Stimulated activated CD4-positive, alpha-beta T cell treated with anti-CD3 and anti-CD28 coated beads, TNF-alpha, amount 100 ng/mL, for 24 hours (primary cell): ENCODE data around the gene GALK2.
"Not testable (repeated sequence)": the region's sequence is repeated elsewhere in the genome, so short reads cannot be mapped to it uniquely, and the experiment has no call there.

Source experiments
- DNase-seq, 3 experiments: peaks; one replicate each; pipeline ENCODE4 v3.0.0-alpha.2; 2020; ENCODE audit warnings: low read depth in 3 of 3

GALK2 gene

DNA sequence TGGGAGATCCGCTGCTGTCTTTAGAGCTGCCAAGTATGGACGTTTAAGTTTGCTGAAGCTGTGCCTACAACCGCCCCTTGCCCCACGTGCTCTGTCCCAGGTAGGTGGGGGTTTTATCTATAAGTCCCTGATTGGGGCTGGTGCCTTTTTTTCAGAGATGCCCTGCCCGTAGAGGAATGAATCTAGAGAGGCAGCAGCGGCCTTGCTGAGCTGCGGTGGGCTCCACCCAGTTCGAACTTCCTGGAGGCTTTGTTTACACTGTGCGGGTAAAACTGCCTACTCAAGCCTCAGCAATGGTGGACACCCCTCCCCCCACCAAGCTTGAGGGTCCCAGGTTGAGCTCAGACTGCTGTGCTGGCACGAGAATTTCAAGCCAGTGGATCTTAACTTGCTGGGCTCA lies 169.6 kb downstream of the GALK2 start:
- DNase-seq, result no peak

DNA sequence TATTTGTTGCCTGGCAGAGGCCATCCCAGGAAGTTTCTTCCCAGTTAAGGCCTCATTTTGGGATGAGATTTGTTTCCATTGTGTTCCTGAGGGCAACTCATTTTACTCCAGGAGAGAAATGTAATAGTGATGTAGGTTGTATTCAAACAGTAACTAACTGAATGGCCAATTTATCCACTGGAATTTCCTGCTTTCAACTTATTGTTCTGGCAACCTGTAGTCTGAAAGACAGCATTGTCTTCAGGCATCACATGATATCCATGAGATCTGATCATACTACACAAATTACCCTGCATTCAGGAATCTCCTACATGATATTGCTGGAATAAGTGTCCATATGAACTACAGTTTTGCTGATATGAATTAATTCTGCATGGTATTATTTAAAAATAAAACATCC lies 173.5 kb downstream of the GALK2 start:
- no peak for DNase-seq

GRCh38 chr15:49354439-49354838 lies 184.4 kb downstream of the GALK2 start:
- DNase-seq, result not testable (repeated sequence)

- DNase-seq, result no peak
Measured at GRCh38 chr15:49361370-49361769, 191.3 kb downstream of the GALK2 start.

DNA sequence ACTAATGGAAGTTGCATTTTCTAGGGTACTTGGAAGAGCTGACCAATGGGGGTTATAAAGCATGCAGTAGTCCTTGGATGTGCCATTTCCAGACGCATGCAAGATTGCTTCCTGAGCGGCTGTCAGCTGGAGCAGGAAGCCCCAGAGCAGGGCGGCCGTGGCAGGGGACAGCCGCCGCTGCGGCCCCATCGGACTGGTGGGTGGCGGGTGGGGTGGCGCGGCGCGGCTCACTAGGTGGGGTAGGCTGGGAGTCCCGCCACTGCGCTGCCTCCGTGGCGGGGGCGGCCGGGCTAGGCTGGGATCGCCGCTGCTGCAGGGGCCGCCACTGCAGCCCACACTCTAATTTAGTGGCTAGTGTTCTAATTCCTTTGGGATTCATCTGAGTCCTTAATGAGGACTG lies 196.4 kb downstream of the GALK2 start:
- no peak for DNase-seq

GRCh38 chr15:49370782-49371181 lies 200.7 kb downstream of the GALK2 start:
- DNase-seq, result no peak

GRCh38 chr15:49372366-49372765 lies 202.3 kb downstream of the GALK2 start:
- DNase-seq, result no peak

DNA sequence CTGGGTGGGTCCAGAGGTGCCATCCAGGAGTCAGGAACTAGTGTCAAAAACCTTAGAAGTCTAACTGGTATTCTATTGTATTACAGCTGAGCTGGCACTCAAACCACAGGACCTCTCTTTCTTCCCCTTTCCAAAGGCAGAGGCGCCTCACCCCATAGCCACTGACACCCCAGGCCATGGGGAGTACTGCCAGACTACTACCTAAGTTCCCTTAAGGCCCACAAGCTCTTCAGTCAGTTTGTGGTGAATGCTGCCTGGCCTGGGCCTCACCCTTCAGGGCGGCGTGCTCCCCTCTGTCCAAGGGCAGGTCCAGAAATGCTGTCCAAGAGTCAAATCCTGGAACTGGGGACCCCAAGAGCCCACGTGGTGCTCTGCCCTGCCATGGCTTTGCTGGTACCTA lies 209.9 kb downstream of the GALK2 start:
- DNase-seq, result no peak

- no peak for DNase-seq
Measured at GRCh38 chr15:49380912-49381311, 210.9 kb downstream of the GALK2 start.
